Measurements from ENCODE around the gene SERPINA12. TPM values are rescaled to one million over a fixed set of nuclear protein-coding genes. Genes with fewer than 3 reads are reported as not detected.

Gene SERPINA12
- total RNA-seq, 1 experiment from 2014 or later: not detected

- Histone ChIP-seq H3K27ac (ENCODE audit: low read depth, low read length) (no peak overlapping the region), H3K79me2 (ENCODE audit: insufficient read depth, low read length) (no peaks in the 10 kb centered on the region), H3K27me3 (ENCODE audit: insufficient read depth, low read length) (no peaks in the 10 kb centered on the region), H2AFZ (ENCODE audit: low read depth, low read length, poor library complexity, severe bottlenecking) (no peak overlapping the region), H4K20me1 (ENCODE audit: insufficient read depth) (no peaks in the 10 kb centered on the region), H3K9me3 (ENCODE audit: control insufficient read depth in 1 of 2, insufficient read depth in 1 of 2, low read depth in 1 of 2, low read length in 2 of 2) (no peaks in the 10 kb centered on the region), H3K4me1 (ENCODE audit: control insufficient read depth in 1 of 2, insufficient read depth in 2 of 2, low read length in 2 of 2) (peaks cover 0 to 13% of the 10 kb centered on the region in 2 experiments; a peak in 2 of 4 replicates), H3K9me2 (ENCODE audit: insufficient read depth) (no peaks in the 10 kb centered on the region), H3K4me2 (ENCODE audit: low read length) (no peak overlapping the region), H3K9ac (ENCODE audit: low read length) (no peak overlapping the region), H3K36me3 (ENCODE audit: control insufficient read depth in 1 of 2, insufficient read depth in 2 of 2, low read length in 2 of 2) (no peaks in the 10 kb centered on the region), H3K4me3 (replicated peaks in 1 of 2; ENCODE audit: low read depth in 1 of 2, low read length in 2 of 2) (no peak overlapping the region)
- POLR2A ChIA-PET: no interaction called here
- CTCF ChIA-PET: interaction anchor here (2.6 kb wide), 1 partner anchor 51 kb away, joined by 56 read pairs; no protein-coding TSS in a partner anchor
- ATAC-seq: no peak
- RAD21 ChIA-PET (ENCODE audit: low non-redundant PET in 1 of 2, low total read pairs in 2 of 2, uncharacterized antibody in 2 of 2, unreplicated experiment in 2 of 2): interaction anchor here in 1 of 2 experiments (1.1 kb wide), 1 partner anchor 51 kb away, joined by 3 read pairs; no protein-coding TSS in a partner anchor
- intact Hi-C loops (cut with micrococcal nuclease): no loop called here
- BruUV-seq (replicated peaks): no TSS peak
- no peak for DNase-seq (ENCODE audit: low read depth, low spot score)
- TF ChIP-seq ELF1 (IDR thresholded peaks at IDR 0.05; ENCODE audit: borderline replicate concordance, low read depth) (no peak), TCF7L2 (IDR thresholded peaks at IDR 0.05; ENCODE audit: borderline replicate concordance, extremely low read depth, insufficient read depth, insufficient read length) (no peak), POLR2AphosphoS5 (IDR thresholded peaks at IDR 0.05; ENCODE audit: low read depth, low read length) (no peak), EZH2phosphoT487 (IDR thresholded peaks at IDR 0.05; ENCODE audit: borderline replicate concordance) (no peak), SIN3A (IDR thresholded peaks at IDR 0.05; ENCODE audit: low read depth) (no peak), CBX3 (IDR thresholded peaks at IDR 0.05; ENCODE audit: low read depth) (no peak), FOSL1 (IDR thresholded peaks at IDR 0.05; ENCODE audit: low read depth) (no peak), SRF (IDR thresholded peaks at IDR 0.05; ENCODE audit: low read depth) (no peak), YY1 (IDR thresholded peaks at IDR 0.05; ENCODE audit: extremely low read depth, insufficient replicate concordance, low read depth, low read length) (no peak), POLR2A (IDR thresholded peaks at IDR 0.05; ENCODE audit: borderline replicate concordance, extremely low read depth, insufficient read depth, insufficient read length) (no peak), ZNF274 (IDR thresholded peaks at IDR 0.05; ENCODE audit: low read depth, low read length) (no peak), CEBPB (IDR thresholded peaks at IDR 0.05; ENCODE audit: low read depth) (no peak), EGR1 (IDR thresholded peaks at IDR 0.05; ENCODE audit: low read depth) (no peak), RAD21 (IDR thresholded peaks at IDR 0.05; ENCODE audit: low read depth) (no peak)
- TF ChIP-seq, protein P1, sequence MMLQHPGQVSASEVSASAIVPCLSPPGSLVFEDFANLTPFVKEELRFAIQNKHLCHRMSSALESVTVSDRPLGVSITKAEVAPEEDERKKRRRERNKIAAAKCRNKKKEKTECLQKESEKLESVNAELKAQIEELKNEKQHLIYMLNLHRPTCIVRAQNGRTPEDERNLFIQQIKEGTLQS (IDR thresholded peaks at IDR 0.05): no peak
- TF ChIP-seq, protein P2, sequence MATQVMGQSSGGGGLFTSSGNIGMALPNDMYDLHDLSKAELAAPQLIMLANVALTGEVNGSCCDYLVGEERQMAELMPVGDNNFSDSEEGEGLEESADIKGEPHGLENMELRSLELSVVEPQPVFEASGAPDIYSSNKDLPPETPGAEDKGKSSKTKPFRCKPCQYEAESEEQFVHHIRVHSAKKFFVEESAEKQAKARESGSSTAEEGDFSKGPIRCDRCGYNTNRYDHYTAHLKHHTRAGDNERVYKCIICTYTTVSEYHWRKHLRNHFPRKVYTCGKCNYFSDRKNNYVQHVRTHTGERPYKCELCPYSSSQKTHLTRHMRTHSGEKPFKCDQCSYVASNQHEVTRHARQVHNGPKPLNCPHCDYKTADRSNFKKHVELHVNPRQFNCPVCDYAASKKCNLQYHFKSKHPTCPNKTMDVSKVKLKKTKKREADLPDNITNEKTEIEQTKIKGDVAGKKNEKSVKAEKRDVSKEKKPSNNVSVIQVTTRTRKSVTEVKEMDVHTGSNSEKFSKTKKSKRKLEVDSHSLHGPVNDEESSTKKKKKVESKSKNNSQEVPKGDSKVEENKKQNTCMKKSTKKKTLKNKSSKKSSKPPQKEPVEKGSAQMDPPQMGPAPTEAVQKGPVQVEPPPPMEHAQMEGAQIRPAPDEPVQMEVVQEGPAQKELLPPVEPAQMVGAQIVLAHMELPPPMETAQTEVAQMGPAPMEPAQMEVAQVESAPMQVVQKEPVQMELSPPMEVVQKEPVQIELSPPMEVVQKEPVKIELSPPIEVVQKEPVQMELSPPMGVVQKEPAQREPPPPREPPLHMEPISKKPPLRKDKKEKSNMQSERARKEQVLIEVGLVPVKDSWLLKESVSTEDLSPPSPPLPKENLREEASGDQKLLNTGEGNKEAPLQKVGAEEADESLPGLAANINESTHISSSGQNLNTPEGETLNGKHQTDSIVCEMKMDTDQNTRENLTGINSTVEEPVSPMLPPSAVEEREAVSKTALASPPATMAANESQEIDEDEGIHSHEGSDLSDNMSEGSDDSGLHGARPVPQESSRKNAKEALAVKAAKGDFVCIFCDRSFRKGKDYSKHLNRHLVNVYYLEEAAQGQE (IDR thresholded peaks at IDR 0.05; ENCODE audit: low read depth): no peak
Observed at GRCh38 chr14:94484481-94484880, 24.8 kb downstream of the SERPINA12 start.

Measured in HCT116 (cell line).